Measurements from ENCODE around the gene RFXANK. TPM values are rescaled to one million over a fixed set of nuclear protein-coding genes. Genes with fewer than 3 reads are reported as not detected.
A peak's percentile ranks its signal among the peaks of the same experiment; 100 is the strongest.

The RFXANK gene
- total and polyA plus RNA-seq, 9 of the 15 experiments (the other 6 are each of a cell fraction or from before 2014, with no cell fraction given) = 68.6 to 181 (median 150) TPM

- FAIRE-seq = no peak
- no peak overlapping the region for H3K9ac ChIP-seq (ENCODE audit: insufficient read depth in 1 of 2, low read depth in 2 of 2, low read length in 2 of 2)
- no peaks in the 10 kb centered on the region for H4K20me1 ChIP-seq (replicated peaks; ENCODE audit: control insufficient read depth, insufficient read depth, low read length)
- POLR2A ChIA-PET = interaction anchor here (0.7 kb wide), 1 partner anchor 13 kb away, joined by 3 read pairs; no protein-coding TSS in a partner anchor
- intact Hi-C loops (cut with micrococcal nuclease) (no loop called here), in situ Hi-C loops (cut with MboI) (no loop called here)
- no peak overlapping the region for H3K27ac ChIP-seq (ENCODE audit: extremely low read depth, low read depth, low read length)
- H3K4me3 ChIP-seq = no peak overlapping the region
- H3K4me2 ChIP-seq (ENCODE audit: insufficient read depth, low read length) = no peak overlapping the region
- peaks cover 14 to 30% of the 10 kb centered on the region in 2 experiments; a peak in 4 of 5 replicates for H3K4me1 ChIP-seq (replicated peaks in 1 of 2; ENCODE audit: control insufficient read depth in 2 of 2, insufficient read depth in 2 of 2, low read length in 2 of 2)
- ATAC-seq = no peak
- WGBS (ENCODE audit: insufficient coverage, low coverage, missing lambda C conversion rate) = 29% methylated on average over 14 of the region's 14 CpGs
- no peaks in the 10 kb centered on the region for H3K9me1 ChIP-seq (ENCODE audit: control insufficient read depth, insufficient read depth, low read length)
- H3K9me3 ChIP-seq (replicated peaks; ENCODE audit: control insufficient read depth, insufficient read depth, low read depth, low read length) = no peaks in the 10 kb centered on the region
- H3K27me3 ChIP-seq (ENCODE audit: control insufficient read depth in 2 of 2, insufficient read depth in 2 of 2, low read length in 2 of 2) = peaks cover 0 to 4% of the 10 kb centered on the region in 2 experiments; a peak in 3 of 5 replicates
- TF ChIP-seq CBX3 (IDR thresholded peaks at IDR 0.05; ENCODE audit: borderline replicate concordance in 1 of 2, low read length in 2 of 2) (0 out of 3 replicates have a peak, but pooled peaks of 1 of the 2 experiments have one; percentile 53), BCOR (IDR thresholded peaks at IDR 0.05) (peak; percentile 92), POLR2A (conservative IDR thresholded peaks at IDR 0.05) (no peak), ZFP36 (IDR thresholded peaks at IDR 0.05; ENCODE audit: low read depth, low read length, partially characterized antibody) (peak; percentile 47), POLR2G (IDR thresholded peaks at IDR 0.05; ENCODE audit: low read depth, low read length) (no peak), KDM1A (IDR thresholded peaks at IDR 0.05) (peak; percentile 68 to 86; a peak in 3 of 4 replicates), KLF16 (IDR thresholded peaks at IDR 0.05) (no peak), RBM25 (IDR thresholded peaks at IDR 0.05; ENCODE audit: low read depth, low read length, severe bottlenecking) (peak; percentile 91), HDAC2 (IDR thresholded peaks at IDR 0.05) (peak; percentile 34; the same call in 1 of the 2 replicates), FOXK2 (conservative IDR thresholded peaks at IDR 0.05 in 1 of 2, IDR thresholded peaks at IDR 0.05 in 1 of 2; ENCODE audit: low read depth in 2 of 2) (no peak), ZNF3 (CRISPR knock-in tag; IDR thresholded peaks at IDR 0.05) (no peak), RFX5 (IDR thresholded peaks at IDR 0.05; ENCODE audit: low read depth, low read length) (no peak), ADNP (tag; IDR thresholded peaks at IDR 0.05) (0 out of 2 replicates have a peak, but pooled peaks have one; percentile 47), XRCC5 (IDR thresholded peaks at IDR 0.05; ENCODE audit: low read depth, low read length) (no peak), ESRRA (IDR thresholded peaks at IDR 0.05; ENCODE audit: borderline replicate concordance, low read depth) (peak; percentile 62; the same call in 1 of the 2 replicates), SMARCA5 (IDR thresholded peaks at IDR 0.05) (0 out of 2 replicates have a peak, but pooled peaks have one; percentile 38), DMBX1 (CRISPR knock-in tag; IDR thresholded peaks at IDR 0.05; ENCODE audit: borderline replicate concordance) (no peak), RBM14 (IDR thresholded peaks at IDR 0.05; ENCODE audit: borderline replicate concordance, insufficient read depth, low read depth, low read length) (no peak), PRMT5 (CRISPR knock-in tag; IDR thresholded peaks at IDR 0.05) (no peak), RCOR1 (IDR thresholded peaks at IDR 0.05; ENCODE audit: borderline replicate concordance in 1 of 2, low read depth in 2 of 2, low read length in 2 of 2) (peak in 1 of 2 experiments; percentile 31; a peak in 1 of 4 replicates), DNMT1 (IDR thresholded peaks at IDR 0.05) (no peak)
- CTCF ChIA-PET (ENCODE audit: low intra/inter-chr PET ratio) = no interaction called here
- no peak overlapping the region for H2AFZ ChIP-seq (ENCODE audit: low read depth, low read length)
- DNase-seq (ENCODE audit: extremely low read depth in 1 of 4, low spot score in 3 of 4) = no peak
- peaks cover 20% of the 10 kb centered on the region for H3K79me2 ChIP-seq (ENCODE audit: control insufficient read depth, insufficient read depth, low read length)
- peaks cover 17% of the 10 kb centered on the region; the same call in 2 of the 3 replicates for H3K36me3 ChIP-seq (ENCODE audit: control insufficient read depth, insufficient read depth, low read length)
- no TSS peak for BruUV-seq (replicated peaks)
Observed at GRCh38 chr19:19205416-19206410, 13.7 kb downstream of the RFXANK start.

Measured in K562 (cell line).